Fibroblast of skin of right biceps (primary cell): ENCODE results near the gene PLB1.
A peak's percentile ranks its signal among the peaks of the same experiment; 100 is the strongest.
"Not testable (repeated sequence)": the region's sequence is repeated elsewhere in the genome, so short reads cannot be mapped to it uniquely, and the experiment has no call there.

Experiments used
- DNase-seq: peaks from one replicate; pipeline ENCODE4 v3.0.0-alpha.2; 2013

Gene PLB1

GRCh38 chr2:28652217-28652616 is 156.4 kb downstream of the PLB1 start:
- DNase-seq: peak; percentile 59

DNA sequence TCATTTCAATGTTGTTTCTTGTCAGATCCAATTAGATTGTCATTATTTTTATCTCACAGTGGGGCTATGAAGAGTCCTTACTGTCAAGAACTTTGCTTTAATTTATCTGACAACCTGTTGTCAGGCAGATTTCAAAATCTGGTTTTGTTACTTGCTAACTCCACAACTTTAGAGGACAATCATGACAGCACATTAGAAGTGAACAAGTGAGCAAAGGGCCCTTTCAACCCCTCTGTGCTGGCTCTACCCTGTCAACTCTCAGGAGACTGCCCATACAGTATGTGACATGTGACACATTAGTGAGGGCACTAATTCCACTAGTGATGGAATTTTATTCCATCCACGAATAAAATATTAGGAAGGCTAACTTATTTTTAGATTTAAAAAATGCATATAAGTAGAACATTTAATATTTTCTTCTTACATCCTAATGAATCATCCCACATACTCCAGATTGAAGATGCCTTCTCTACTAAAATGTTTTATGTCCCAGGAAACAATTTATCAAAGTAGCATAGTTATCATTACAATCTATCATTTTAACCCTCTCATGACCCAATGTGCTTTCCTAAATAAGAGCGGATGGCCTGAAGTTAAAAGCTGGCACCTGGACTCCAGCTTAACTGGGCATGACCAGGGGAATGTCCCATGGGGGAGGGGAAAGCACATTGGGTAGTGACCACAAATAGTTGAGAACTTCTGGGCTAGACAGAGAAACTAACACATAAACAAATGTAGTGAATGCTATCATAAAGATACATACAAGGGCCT is 158.2 kb downstream of the PLB1 start:
- DNase-seq: no peak

- DNase-seq: peak; percentile 28
These were observed 158.9 kb downstream of the PLB1 start for GRCh38 chr2:28654663-28655320.

DNA sequence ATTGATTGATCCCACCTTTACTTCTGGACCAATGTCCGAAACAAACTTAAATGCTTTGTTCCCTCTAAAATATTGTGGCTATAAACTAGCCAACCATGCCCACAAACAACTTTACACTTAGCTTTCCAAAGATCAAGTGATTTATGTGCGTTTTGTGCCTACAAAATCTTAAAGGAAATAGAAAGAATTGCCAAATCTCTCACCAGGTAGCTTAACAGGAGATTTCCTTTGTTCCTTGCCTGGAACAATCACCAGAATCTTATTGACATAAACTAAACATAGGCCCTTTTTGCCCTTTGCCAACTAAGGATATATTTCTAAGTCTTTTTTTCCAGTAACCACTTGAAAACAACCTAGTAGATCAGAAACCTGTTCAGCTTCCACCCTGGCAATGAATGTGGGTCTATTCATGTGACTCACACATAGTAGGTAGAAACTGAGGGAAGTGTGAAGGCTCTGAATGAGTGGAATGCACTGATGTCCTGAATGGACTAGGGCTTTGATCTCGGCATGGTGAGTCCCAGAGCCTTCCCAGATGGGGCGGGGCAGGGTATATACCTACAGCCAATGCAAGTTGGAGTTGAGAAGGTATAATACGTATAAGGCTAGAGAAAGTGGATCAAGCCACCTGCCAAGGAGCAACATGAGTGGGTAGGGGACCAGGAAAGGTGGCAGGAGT is 161.2 kb downstream of the PLB1 start:
- DNase-seq: no peak

- DNase-seq: peak; percentile 56
These were observed 162.5 kb downstream of the PLB1 start for GRCh38 chr2:28658369-28658768.

DNA sequence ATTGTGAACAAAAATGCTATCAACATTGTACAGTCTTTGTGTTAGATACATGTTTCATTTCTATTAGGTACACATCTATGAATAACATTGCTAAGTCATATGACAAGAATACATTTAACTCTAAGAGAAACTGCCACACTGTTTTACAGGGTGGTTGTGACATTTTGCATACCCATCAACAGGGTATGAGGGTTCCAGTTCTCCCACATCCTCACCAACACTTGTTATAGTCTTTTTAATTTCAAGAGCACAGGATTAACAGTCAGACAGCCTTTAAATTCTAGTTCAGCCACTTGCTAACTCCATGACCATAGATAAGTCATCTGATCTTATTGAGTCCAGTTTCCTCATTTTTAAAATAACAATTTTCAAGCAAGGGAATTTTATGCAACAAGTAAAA is 163.3 kb downstream of the PLB1 start:
- DNase-seq: no peak

DNA sequence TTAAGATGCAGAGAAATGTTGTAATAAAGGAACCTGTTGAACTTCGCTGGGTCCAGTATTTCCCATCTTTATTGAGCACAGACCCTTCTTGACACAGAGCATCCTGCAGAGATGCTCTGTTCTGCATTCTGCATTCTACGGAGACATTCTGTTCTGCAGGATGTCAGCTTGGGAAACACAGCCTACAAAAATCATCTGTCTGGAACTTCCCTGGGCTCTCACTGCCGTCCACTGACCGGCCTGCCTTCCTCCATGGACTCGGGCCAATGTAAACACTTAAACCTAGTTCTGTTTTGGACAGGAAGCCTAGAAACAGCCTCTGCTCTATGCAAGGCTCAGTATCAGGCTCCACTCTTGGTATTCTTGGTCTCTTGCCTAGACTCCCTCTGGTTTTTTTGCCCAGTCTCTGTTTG is 165.7 kb downstream of the PLB1 start:
- DNase-seq: peak; percentile 68

- DNase-seq: no peak
These were observed 166.2 kb downstream of the PLB1 start for GRCh38 chr2:28662044-28662443.

- peak; percentile 56 for DNase-seq
These were observed 166.8 kb downstream of the PLB1 start for GRCh38 chr2:28662468-28663181.

- peak; percentile 64 for DNase-seq
These were observed 167.5 kb downstream of the PLB1 start for GRCh38 chr2:28663359-28663758.

- DNase-seq: no peak
These were observed 168.4 kb downstream of the PLB1 start for GRCh38 chr2:28664120-28664842.

- DNase-seq: peak; percentile 87
These were observed 169.3 kb downstream of the PLB1 start for GRCh38 chr2:28665041-28665704.

DNA sequence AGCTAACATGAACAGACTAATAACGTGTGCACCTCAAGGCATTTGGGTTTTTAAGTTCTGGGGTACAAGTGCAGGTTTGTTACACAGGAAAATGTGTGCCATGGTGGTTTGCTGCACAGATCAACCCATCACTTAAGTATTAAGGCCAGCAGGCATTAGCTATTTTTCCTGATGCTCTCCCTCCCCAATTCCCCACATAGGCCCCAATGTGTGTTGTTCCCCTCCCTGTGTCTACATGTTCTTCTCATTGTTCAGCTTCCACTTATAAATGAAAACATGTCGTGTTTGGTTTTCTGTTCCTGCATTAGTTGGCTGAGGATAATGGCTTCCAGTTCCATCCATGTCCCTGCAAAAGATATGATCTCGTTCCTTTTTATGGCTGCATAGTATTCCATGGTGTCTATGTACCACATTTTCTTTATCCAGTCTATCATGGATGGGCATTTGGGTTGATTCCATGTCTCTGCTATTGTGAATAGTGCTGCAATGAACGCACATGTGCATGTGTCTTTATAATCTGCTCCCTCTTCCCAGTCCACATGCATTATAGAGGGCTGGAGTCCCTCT is 170.0 kb downstream of the PLB1 start:
- DNase-seq: not testable (repeated sequence)

GRCh38 chr2:28666496-28667184 is 170.8 kb downstream of the PLB1 start:
- DNase-seq: peak; percentile 52

GRCh38 chr2:28667261-28667660 is 171.4 kb downstream of the PLB1 start:
- no peak for DNase-seq

GRCh38 chr2:28668106-28668814 is 172.4 kb downstream of the PLB1 start:
- no peak for DNase-seq

DNA sequence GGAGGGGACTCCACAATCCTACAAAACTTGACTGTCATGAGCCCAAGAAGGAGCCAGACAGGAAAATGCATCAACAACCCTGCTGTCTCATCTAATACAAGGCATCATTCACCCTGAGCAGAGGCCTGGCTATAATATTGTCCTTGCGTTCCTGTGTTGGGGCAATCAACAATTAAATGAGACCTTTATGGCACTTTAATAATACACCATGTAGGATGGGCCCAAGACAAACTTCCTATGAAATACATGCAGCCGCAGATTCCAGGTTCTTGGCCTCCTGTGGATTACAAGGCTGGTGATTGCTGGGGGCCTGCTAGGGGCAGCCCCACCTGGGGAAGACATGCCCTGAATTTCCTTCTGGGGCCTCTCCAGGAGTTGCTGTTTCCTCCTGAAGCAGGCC is 173.0 kb downstream of the PLB1 start:
- no peak for DNase-seq

- DNase-seq: no peak
These were observed 175.0 kb downstream of the PLB1 start for GRCh38 chr2:28670856-28671255.

- no peak for DNase-seq
These were observed 177.5 kb downstream of the PLB1 start for GRCh38 chr2:28673338-28673737.

GRCh38 chr2:28674062-28674712 is 178.3 kb downstream of the PLB1 start:
- peak; percentile 42 for DNase-seq
